HCT116 (cell line): ENCODE results near the gene CAPN3. TPM values are rescaled to one million over a fixed set of nuclear protein-coding genes. Genes with fewer than 3 reads are reported as not detected.

ENCODE experiments used
- ATAC-seq: fragments of 200-7000 bp; cut with Tn5 transposase; 2 replicates; pipeline ENCODE4 v1.9.1; 2020; ENCODE audit warnings: mild to moderate bottlenecking, moderate library complexity
- BruUV-seq: library from RNA; stranded (reverse); fragments of 400-500 nt; replicated peaks from 2 replicates; lab custom pipeline; 2021; lab: Mats Ljungman, UMichigan
- CTCF ChIA-PET: fragments of 300-600 bp; sonication (Branson Sonifier 250); formaldehyde crosslinking; loops from one replicate; lab custom pipeline; 2021; ENCODE audit warnings: antibody characterized with exemption; lab: Charles Lee
- POLR2A ChIA-PET: fragments of 300-600, 350-600 bp; sonication (Branson Sonifier 250); formaldehyde crosslinking; loops from one replicate; lab custom pipeline; 2021; ENCODE audit warnings: antibody characterized with exemption; lab: Charles Lee
- RAD21 ChIA-PET, 2 experiments: fragments of 300-600 bp; sonication (Branson Sonifier 250); formaldehyde crosslinking; loops; one replicate each; lab custom pipeline; 2023; ENCODE audit warnings: low total read pairs in 2 of 2; ENCODE audit not compliant: uncharacterized antibody in 2 of 2, unreplicated experiment in 2 of 2, low non-redundant PET in 1 of 2; lab: Charles Lee
- DNase-seq: peaks from one replicate; pipeline ENCODE4 v3.0.0-alpha.2; 2010; ENCODE audit warnings: low read depth, low spot score
- H2AFZ ChIP-seq: fragments of 200-600 bp; shearing (Covaris generic), sonication (generic); 2 replicates; pipeline ENCODE4 v1.6.1; 2017; ENCODE audit warnings: low read depth, mixed run types, mixed read lengths, antibody characterized with exemption, low read length; ENCODE audit not compliant: poor library complexity, severe bottlenecking
- H3K27ac ChIP-seq: 2 replicates; pipeline ENCODE4 v1.5.1; 2012; ENCODE audit warnings: low read depth, low read length
- H3K27me3 ChIP-seq: fragments of 200-600 bp; sonication (generic); 2 replicates; pipeline ENCODE4 v1.6.1; 2016; ENCODE audit warnings: mixed run types, low read length, mixed read lengths; ENCODE audit not compliant: insufficient read depth
- H3K36me3 ChIP-seq, 2 experiments: fragments of 200-500 bp in 1 of 2; fragments of 200-600 bp in 1 of 2; sonication (Bioruptor generic) in 1 of 2; sonication (generic) in 1 of 2; 2 replicates each; pipeline versions ENCODE4 v1.5.1 to v1.6.1; 2014 to 2016; ENCODE audit warnings: low read length in 2 of 2, inconsistent platforms in 1 of 2, mixed read lengths in 1 of 2, mixed run types in 1 of 2; ENCODE audit not compliant: insufficient read depth in 2 of 2, control insufficient read depth in 1 of 2
- H3K4me1 ChIP-seq, 2 experiments: fragments of 200-600 bp in 1 of 2; sonication (generic) in 1 of 2; 2 replicates each; pipeline versions ENCODE4 v1.5.1 to v1.6.1; 2012 to 2017; ENCODE audit warnings: low read length in 2 of 2, inconsistent platforms in 1 of 2, mild to moderate bottlenecking in 1 of 2, mixed read lengths in 1 of 2, mixed run types in 1 of 2, moderate library complexity in 1 of 2; ENCODE audit not compliant: insufficient read depth in 2 of 2, control insufficient read depth in 1 of 2
- H3K4me2 ChIP-seq: fragments of 200-600 bp; sonication (generic); 2 replicates; pipeline ENCODE4 v1.6.1; 2017; ENCODE audit warnings: mixed run types, low read length, mixed read lengths
- H3K4me3 ChIP-seq, 2 experiments: fragments of 200-600 bp in 1 of 2; sonication (generic) in 1 of 2; replicated peaks in 1 of 2; 2 replicates each; pipeline ENCODE4 v1.5.1; 2011 to 2016; ENCODE audit warnings: low read length in 2 of 2, control low read depth in 1 of 2, low read depth in 1 of 2, mild to moderate bottlenecking in 1 of 2, mixed read lengths in 1 of 2, mixed run types in 1 of 2
- H3K79me2 ChIP-seq: fragments of 200-600 bp; sonication (generic); 2 replicates; pipeline ENCODE4 v1.6.1; 2017; ENCODE audit warnings: mild to moderate bottlenecking, mixed run types, low read length, moderate library complexity, mixed read lengths; ENCODE audit not compliant: insufficient read depth
- H3K9ac ChIP-seq: fragments of 200-600 bp; sonication (generic); 2 replicates; pipeline ENCODE4 v1.6.1; 2016; ENCODE audit warnings: low read length, mixed read lengths
- H3K9me2 ChIP-seq: fragments of 200-600 bp; sonication (generic), shearing (Covaris generic); 2 replicates; pipeline ENCODE4 v1.6.1; 2017; ENCODE audit warnings: mixed run types, mild to moderate bottlenecking, moderate library complexity; ENCODE audit not compliant: insufficient read depth
- H3K9me3 ChIP-seq, 2 experiments: fragments of 200-500 bp in 1 of 2; fragments of 200-600 bp in 1 of 2; sonication (Bioruptor generic) in 1 of 2; sonication (generic) in 1 of 2; 2 replicates each; pipeline ENCODE4 v1.6.1; 2014 to 2017; ENCODE audit warnings: low read length in 2 of 2, mixed read lengths in 2 of 2, inconsistent platforms in 1 of 2, low read depth in 1 of 2, mild to moderate bottlenecking in 1 of 2, mixed run types in 1 of 2, moderate library complexity in 1 of 2; ENCODE audit not compliant: control insufficient read depth in 1 of 2, insufficient read depth in 1 of 2
- H4K20me1 ChIP-seq: fragments of 200-600 bp; sonication (generic), shearing (Covaris generic); 2 replicates; pipeline ENCODE4 v1.6.1; 2017; ENCODE audit warnings: mixed run types, mild to moderate bottlenecking, moderate library complexity; ENCODE audit not compliant: insufficient read depth
- ATF3 ChIP-seq: IDR thresholded peaks from 2 replicates; pipeline ENCODE4 v1.6.1; 2012
- CBX3 ChIP-seq: IDR thresholded peaks from 2 replicates; pipeline ENCODE4 v1.6.1; 2012; ENCODE audit warnings: low read depth
- CEBPB ChIP-seq: IDR thresholded peaks from 2 replicates; pipeline ENCODE4 v1.6.1; 2012; ENCODE audit warnings: low read depth
- EGR1 ChIP-seq: IDR thresholded peaks from 2 replicates; pipeline ENCODE4 v1.6.1; 2012; ENCODE audit warnings: low read depth
- ELF1 ChIP-seq: IDR thresholded peaks from 2 replicates; pipeline ENCODE4 v1.6.1; 2012; ENCODE audit warnings: low read depth, borderline replicate concordance
- EZH2 ChIP-seq: fragments of 200-600 bp; sonication (generic); IDR thresholded peaks from 2 replicates; pipeline ENCODE4 v1.6.1; 2017; ENCODE audit warnings: antibody characterized with exemption, mixed run types
- EZH2phosphoT487 ChIP-seq: fragments of 200-600 bp; IDR thresholded peaks from 2 replicates; pipeline ENCODE4 v1.6.1; 2018; ENCODE audit warnings: antibody characterized with exemption, borderline replicate concordance
- FOSL1 ChIP-seq: IDR thresholded peaks from 2 replicates; pipeline ENCODE4 v1.6.1; 2012; ENCODE audit warnings: low read depth
- JUND ChIP-seq: IDR thresholded peaks from 2 replicates; pipeline ENCODE4 v1.6.1; 2012
- POLR2AphosphoS5 ChIP-seq: IDR thresholded peaks from 2 replicates; pipeline ENCODE4 v1.6.1; 2011; ENCODE audit warnings: mild to moderate bottlenecking, low read depth, low read length, moderate library complexity
- RAD21 ChIP-seq: IDR thresholded peaks from 2 replicates; pipeline ENCODE4 v1.6.1; 2012; ENCODE audit warnings: low read depth, mild to moderate bottlenecking
- REST ChIP-seq: IDR thresholded peaks from 2 replicates; pipeline ENCODE4 v1.6.1; 2012; ENCODE audit warnings: low read depth
- SIN3A ChIP-seq: IDR thresholded peaks from 2 replicates; pipeline ENCODE4 v1.6.1; 2012; ENCODE audit warnings: low read depth
- SP1 ChIP-seq: IDR thresholded peaks from 2 replicates; pipeline ENCODE4 v1.6.1; 2012; ENCODE audit warnings: low read depth
- SRF ChIP-seq: IDR thresholded peaks from 2 replicates; pipeline ENCODE4 v1.6.1; 2012; ENCODE audit warnings: low read depth
- TCF7L2 ChIP-seq: IDR thresholded peaks from 2 replicates; pipeline ENCODE4 v1.7.0; 2011; ENCODE audit warnings: borderline replicate concordance, inconsistent platforms; ENCODE audit not compliant: insufficient read depth, insufficient read length; ENCODE audit errors: extremely low read depth
- YY1 ChIP-seq: IDR thresholded peaks from 2 replicates; pipeline ENCODE4 v1.6.1; 2011; ENCODE audit warnings: low read length, low read depth, moderate library complexity, mild to moderate bottlenecking; ENCODE audit not compliant: insufficient replicate concordance; ENCODE audit errors: extremely low read depth
- ZFX ChIP-seq: fragments of 450-650 bp; IDR thresholded peaks from 2 replicates; pipeline ENCODE4 v1.6.1; 2017
- ZNF274 ChIP-seq: fragments of 200-500 bp; sonication (Bioruptor generic); IDR thresholded peaks from 2 replicates; pipeline ENCODE4 v1.6.1; 2014; ENCODE audit warnings: mild to moderate bottlenecking, low read depth, low read length, inconsistent platforms
- intact Hi-C: fragments of 100-400 bp; cut with micrococcal nuclease; formaldehyde crosslinking; loops from 2 replicates; pipeline ENCODE4 v1.10.0; 2022
- total RNA-seq: library from RNA; stranded (reverse); gene quantifications from one replicate; pipeline ENCODE4 v1.2.1, GENCODE V29; 2021; ENCODE audit not compliant: unreplicated experiment
- TF ChIP-seq, protein P1 (sequence below): IDR thresholded peaks from 2 replicates; pipeline ENCODE4 v1.6.1; 2011; ENCODE audit warnings: mild to moderate bottlenecking, low read length, moderate library complexity; ENCODE audit not compliant: insufficient replicate concordance; ENCODE audit errors: extremely low read depth

CAPN3 gene
- total RNA-seq, 1 experiment from 2014 or later = 1.8 TPM

DNA sequence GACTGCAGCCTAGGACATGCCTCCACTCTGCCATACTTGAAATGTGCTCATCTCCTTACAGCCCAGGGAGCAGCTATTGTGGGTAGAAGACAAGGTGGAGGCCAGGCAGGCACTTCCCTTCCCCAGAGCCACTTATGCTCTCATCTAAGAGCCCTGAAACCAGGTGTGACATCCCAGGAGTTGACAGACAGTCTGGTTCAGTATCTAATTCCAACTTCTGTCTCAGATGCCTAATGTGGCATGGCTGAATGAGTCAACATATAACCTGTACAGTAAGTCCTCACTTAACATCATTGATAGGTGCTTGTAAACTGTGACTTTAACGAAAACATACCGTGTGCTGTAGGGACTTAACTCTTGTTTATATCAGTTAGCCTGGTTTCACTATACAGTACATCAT is 1.2 kb upstream of the CAPN3 start:
- ChIA-PET RAD21 (no interaction called here), CTCF (no interaction called here)
- no peaks in the 10 kb centered on the region for H3K9me2 ChIP-seq

More for the DNA sequence above, 1.2 kb upstream of the CAPN3 start:
- no peak overlapping the region for H2AFZ ChIP-seq
- ATAC-seq = no peak
- H3K4me1 ChIP-seq = no peaks in the 10 kb centered on the region
- POLR2A ChIA-PET = no interaction called here
- DNase-seq = no peak
- intact Hi-C loops = no loop called here
- no peaks in the 10 kb centered on the region for H3K9me3 ChIP-seq
- H3K27ac ChIP-seq = no peak overlapping the region
- no peaks in the 10 kb centered on the region for H3K36me3 ChIP-seq
- no peak overlapping the region for H3K9ac ChIP-seq
- no peaks in the 10 kb centered on the region for H4K20me1 ChIP-seq
- BruUV-seq = no TSS peak
- H3K27me3 ChIP-seq = no peaks in the 10 kb centered on the region
- TF ChIP-seq JUND (no peak), TCF7L2 (no peak), EGR1 (no peak), ZNF274 (no peak), EZH2 (no peak), CBX3 (no peak), ATF3 (no peak), ELF1 (no peak), CEBPB (no peak), ZFX (no peak), REST (no peak), YY1 (no peak), POLR2AphosphoS5 (no peak), SP1 (no peak), SIN3A (no peak), EZH2phosphoT487 (no peak), RAD21 (no peak), FOSL1 (no peak), SRF (no peak)
- TF ChIP-seq, protein P1, sequence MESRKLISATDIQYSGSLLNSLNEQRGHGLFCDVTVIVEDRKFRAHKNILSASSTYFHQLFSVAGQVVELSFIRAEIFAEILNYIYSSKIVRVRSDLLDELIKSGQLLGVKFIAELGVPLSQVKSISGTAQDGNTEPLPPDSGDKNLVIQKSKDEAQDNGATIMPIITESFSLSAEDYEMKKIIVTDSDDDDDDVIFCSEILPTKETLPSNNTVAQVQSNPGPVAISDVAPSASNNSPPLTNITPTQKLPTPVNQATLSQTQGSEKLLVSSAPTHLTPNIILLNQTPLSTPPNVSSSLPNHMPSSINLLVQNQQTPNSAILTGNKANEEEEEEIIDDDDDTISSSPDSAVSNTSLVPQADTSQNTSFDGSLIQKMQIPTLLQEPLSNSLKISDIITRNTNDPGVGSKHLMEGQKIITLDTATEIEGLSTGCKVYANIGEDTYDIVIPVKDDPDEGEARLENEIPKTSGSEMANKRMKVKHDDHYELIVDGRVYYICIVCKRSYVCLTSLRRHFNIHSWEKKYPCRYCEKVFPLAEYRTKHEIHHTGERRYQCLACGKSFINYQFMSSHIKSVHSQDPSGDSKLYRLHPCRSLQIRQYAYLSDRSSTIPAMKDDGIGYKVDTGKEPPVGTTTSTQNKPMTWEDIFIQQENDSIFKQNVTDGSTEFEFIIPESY = no peak
- H3K4me2 ChIP-seq = no peak overlapping the region
- no peak overlapping the region for H3K4me3 ChIP-seq
- H3K79me2 ChIP-seq = no peaks in the 10 kb centered on the region
